Ovary (tissue), 3 donors: ENCODE results near the gene RFX5.

Experiments used
- CTCF ChIP-seq, 3 donors: fragments of 450-650 bp in 2 of 3; fragments of 200-600 bp in 1 of 3; IDR thresholded peaks; one replicate each; pipeline versions ENCODE4 v1.5.1 to v1.8.0; 2016 to 2022; ENCODE audit warnings: antibody characterized with exemption in 3 of 3, mild to moderate bottlenecking in 1 of 3
- EP300 ChIP-seq: sonication (generic); formaldehyde crosslinking; IDR thresholded peaks from one replicate; pipeline ENCODE4 v1.6.1; 2017; ENCODE audit warnings: antibody characterized with exemption
- POLR2A ChIP-seq: fragments of 450-650 bp; IDR thresholded peaks from one replicate; pipeline ENCODE4 v1.6.1; 2017; ENCODE audit warnings: antibody characterized with exemption, mild to moderate bottlenecking, moderate library complexity
- donor health status: DM: no; HTN: no; CAD: no.

GRCh38 chr1:151342021-151342420 lies 5.0 kb downstream of the RFX5 start:
- TF ChIP-seq CTCF (IDR thresholded peaks at IDR 0.05) (no peak), POLR2A (no peak), EP300 (no peak)
